ENCODE data around the gene MACROD1. TPM values are rescaled to one million over a fixed set of nuclear protein-coding genes. Genes with fewer than 3 reads are reported as not detected.
A peak's percentile ranks its signal among the peaks of the same experiment; 100 is the strongest.

MACROD1 gene
- total RNA-seq, 1 donor from 2014 or later, result 26.5 TPM

GRCh38 chr11:64007160-64007628 is 158.7 kb downstream of the MACROD1 start:
- TF ChIP-seq CTCF (IDR thresholded peaks at IDR 0.05), result no peak
- peak in 1 of 2 donors; percentile 73 for DNase-seq (ENCODE audit: low spot score in 2 of 2)
- Histone ChIP-seq H3K4me1 (peaks cover 0 to 10% of the 10 kb centered on the region in 2 donors), H3K4me3 (peak overlapping the region; percentile 63 to 69), H3K27me3 (no peaks in the 10 kb centered on the region), H3K27ac (peak overlapping the region; percentile 67 to 74), H3K9me3 (no peaks in the 10 kb centered on the region), H3K36me3 (no peaks in the 10 kb centered on the region)
- intact Hi-C loops (cut with DNase I), result no loop called here

- intact Hi-C loops (cut with DNase I), result no loop called here
- Histone ChIP-seq H3K4me1 (peaks cover 0 to 10% of the 10 kb centered on the region in 2 donors), H3K9me3 (no peaks in the 10 kb centered on the region), H3K27me3 (no peaks in the 10 kb centered on the region), H3K27ac (no peak overlapping the region), H3K36me3 (no peaks in the 10 kb centered on the region), H3K4me3 (no peak overlapping the region)
- DNase-seq (ENCODE audit: low spot score in 2 of 2), result no peak
- TF ChIP-seq CTCF (IDR thresholded peaks at IDR 0.05), result no peak
These were observed 159.5 kb downstream of the MACROD1 start for GRCh38 chr11:64006398-64006797.

GRCh38 chr11:64005691-64006090 is 160.2 kb downstream of the MACROD1 start:
- H3K27ac ChIP-seq, result no peak overlapping the region
- H3K4me1 ChIP-seq, result peaks cover 4 to 13% of the 10 kb centered on the region in 2 donors
- TF ChIP-seq CTCF (IDR thresholded peaks at IDR 0.05), result no peak
- no peaks in the 10 kb centered on the region for H3K36me3 ChIP-seq
- H3K9me3 ChIP-seq, result no peaks in the 10 kb centered on the region
- H3K27me3 ChIP-seq, result no peaks in the 10 kb centered on the region
- no peak for DNase-seq (ENCODE audit: low spot score in 2 of 2)
- no peak overlapping the region for H3K4me3 ChIP-seq
- intact Hi-C loops (cut with DNase I), result no loop called here

GRCh38 chr11:64004590-64004984 is 161.3 kb downstream of the MACROD1 start:
- TF ChIP-seq CTCF (IDR thresholded peaks at IDR 0.05), result no peak
- Histone ChIP-seq H3K27me3 (no peaks in the 10 kb centered on the region), H3K4me3 (no peak overlapping the region), H3K36me3 (no peaks in the 10 kb centered on the region), H3K27ac (no peak overlapping the region), H3K9me3 (no peaks in the 10 kb centered on the region), H3K4me1 (peaks cover 8 to 22% of the 10 kb centered on the region in 2 donors)
- intact Hi-C loops (cut with DNase I), result no loop called here
- DNase-seq (ENCODE audit: low spot score in 2 of 2), result no peak

GRCh38 chr11:64003807-64004589 is 161.9 kb downstream of the MACROD1 start:
- no peak overlapping the region for H3K27ac ChIP-seq
- intact Hi-C loops (cut with DNase I), result no loop called here

More at GRCh38 chr11:64003807-64004589, 161.9 kb downstream of the MACROD1 start:
- Histone ChIP-seq H3K36me3 (no peaks in the 10 kb centered on the region), H3K4me1 (peaks cover 11 to 28% of the 10 kb centered on the region in 2 donors), H3K9me3 (no peaks in the 10 kb centered on the region), H3K27me3 (no peaks in the 10 kb centered on the region), H3K4me3 (no peak overlapping the region)
- no peak for DNase-seq (ENCODE audit: low spot score in 2 of 2)
- TF ChIP-seq CTCF (IDR thresholded peaks at IDR 0.05), result no peak

Data from ascending aorta (tissue), 2 donors.